ENCODE results near the gene HCK.
A peak's percentile ranks its signal among the peaks of the same experiment; 100 is the strongest.

HCK gene

DNA sequence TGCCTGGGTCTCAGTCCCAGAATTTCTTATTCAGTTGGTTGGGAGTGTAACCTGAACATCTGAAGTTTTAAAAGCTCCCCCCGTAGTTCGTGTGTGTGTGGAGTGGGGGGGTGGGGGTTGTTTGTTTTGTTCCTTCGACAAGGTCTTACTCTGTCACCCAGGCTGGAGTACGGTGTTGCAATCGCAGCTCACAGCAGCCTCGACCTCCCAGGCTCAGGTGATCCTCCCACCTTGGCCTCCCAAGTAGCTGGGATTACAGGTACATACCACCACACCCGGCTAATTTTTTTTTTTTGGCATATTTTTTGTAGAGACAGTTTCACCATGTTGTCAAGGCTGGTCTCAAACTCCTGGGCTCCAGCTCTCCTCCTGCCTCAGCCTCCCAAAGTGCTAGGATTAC is 38.7 kb upstream of the HCK start:
- 80 to 92% methylated on average over 1 to 2 of the region's 7 CpGs for WGBS, 2 experiments (ENCODE audit: insufficient coverage in 2 of 2)

GRCh38 chr20:32017711-32018251 is 34.3 kb upstream of the HCK start:
- Histone ChIP-seq H3K27ac (ENCODE audit: low read depth, low read length, severe bottlenecking) (no peak overlapping the region), H3K4me1 (ENCODE audit: control insufficient read depth, insufficient read depth, low read length, poor library complexity, severe bottlenecking) (no peaks in the 10 kb centered on the region), H3K4me3 (ENCODE audit: extremely low read depth, insufficient read depth, low read length, poor library complexity, severe bottlenecking) (no peak overlapping the region), H3K9me3 (ENCODE audit: control insufficient read depth, low read length) (no peaks in the 10 kb centered on the region), H3K36me3 (ENCODE audit: control insufficient read depth, insufficient read depth, low read length) (no peaks in the 10 kb centered on the region)
- 2 to 6% methylated on average over 9 to 13 of the region's 35 CpGs for WGBS, 2 experiments (ENCODE audit: insufficient coverage in 2 of 2)

More for the DNA sequence above, 38.7 kb upstream of the HCK start:
- Histone ChIP-seq H3K36me3 (ENCODE audit: control insufficient read depth, insufficient read depth, low read length) (no peaks in the 10 kb centered on the region), H3K4me3 (ENCODE audit: extremely low read depth, insufficient read depth, low read length, poor library complexity, severe bottlenecking) (no peak overlapping the region), H3K9me3 (ENCODE audit: control insufficient read depth, low read length) (no peaks in the 10 kb centered on the region), H3K4me1 (ENCODE audit: control insufficient read depth, insufficient read depth, low read length, poor library complexity, severe bottlenecking) (peaks cover 2% of the 10 kb centered on the region), H3K27ac (ENCODE audit: low read depth, low read length, severe bottlenecking) (no peak overlapping the region)

DNA sequence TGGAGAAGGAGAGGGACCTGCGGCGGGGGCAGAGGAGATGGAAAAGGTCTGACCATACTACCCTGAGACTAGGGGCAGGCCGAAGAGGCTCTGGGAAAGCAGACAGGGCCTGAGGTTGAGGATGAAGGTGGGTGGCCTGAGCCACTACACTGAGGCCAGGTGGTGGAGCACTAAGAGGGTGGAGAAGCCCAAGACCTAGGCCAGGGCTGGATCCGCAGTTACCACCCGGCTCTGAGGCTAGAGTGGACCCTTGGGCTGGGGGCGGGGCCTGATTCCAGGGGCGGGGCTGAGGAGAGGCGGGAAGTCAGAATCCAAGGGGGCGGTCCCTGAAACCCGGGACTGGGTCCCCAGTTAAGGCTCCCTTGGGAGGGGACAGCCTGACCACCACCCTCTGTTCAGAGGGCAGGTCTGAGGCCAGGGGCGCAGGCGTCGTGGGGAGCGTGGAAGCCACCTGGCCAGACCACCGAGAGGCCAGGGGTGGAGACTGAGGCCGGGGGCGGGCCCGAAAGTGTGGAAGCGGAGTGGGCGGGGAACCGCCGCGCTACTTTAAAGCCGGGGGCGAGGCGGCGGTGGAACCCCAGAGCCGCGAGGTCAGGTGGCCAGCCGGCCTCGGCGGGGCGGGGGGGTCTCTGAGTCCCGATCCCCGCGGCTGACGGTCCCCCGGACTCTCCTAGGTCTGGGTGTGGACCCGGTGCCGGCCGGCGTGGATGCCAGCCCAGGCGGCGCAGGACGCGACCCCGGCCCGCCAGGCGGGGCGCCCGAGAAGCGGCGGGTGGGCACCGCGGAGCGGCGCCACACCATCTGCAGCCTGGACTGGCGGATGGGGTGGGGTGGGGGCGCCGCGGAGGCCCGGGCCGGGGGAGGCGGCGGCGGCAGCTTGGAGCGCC is 33.5 kb upstream of the HCK start:
- Histone ChIP-seq H3K9me3 (ENCODE audit: control insufficient read depth, low read length) (no peaks in the 10 kb centered on the region), H3K4me3 (ENCODE audit: extremely low read depth, insufficient read depth, low read length, poor library complexity, severe bottlenecking) (peak overlapping the region; percentile 53), H3K4me1 (ENCODE audit: control insufficient read depth, insufficient read depth, low read length, poor library complexity, severe bottlenecking) (no peaks in the 10 kb centered on the region), H3K36me3 (ENCODE audit: control insufficient read depth, insufficient read depth, low read length) (no peaks in the 10 kb centered on the region), H3K27ac (ENCODE audit: low read depth, low read length, severe bottlenecking) (no peak overlapping the region)
- WGBS, 2 experiments (ENCODE audit: insufficient coverage in 2 of 2) = 1 to 2% methylated on average over 36 to 37 of the region's 67 CpGs

GRCh38 chr20:32019156-32019510 is 32.9 kb upstream of the HCK start:
- no peaks in the 10 kb centered on the region for H3K4me1 ChIP-seq (ENCODE audit: control insufficient read depth, insufficient read depth, low read length, poor library complexity, severe bottlenecking)
- no peaks in the 10 kb centered on the region for H3K9me3 ChIP-seq (ENCODE audit: control insufficient read depth, low read length)
- WGBS, 2 experiments (ENCODE audit: insufficient coverage in 2 of 2) = 0% methylated on average over 11 to 18 of the region's 42 CpGs
- no peak overlapping the region for H3K27ac ChIP-seq (ENCODE audit: low read depth, low read length, severe bottlenecking)
- H3K36me3 ChIP-seq (ENCODE audit: control insufficient read depth, insufficient read depth, low read length) = no peaks in the 10 kb centered on the region
- peak overlapping the region; percentile 27 for H3K4me3 ChIP-seq (ENCODE audit: extremely low read depth, insufficient read depth, low read length, poor library complexity, severe bottlenecking)

- Histone ChIP-seq H3K9me3 (ENCODE audit: control insufficient read depth, low read length) (no peaks in the 10 kb centered on the region), H3K4me3 (ENCODE audit: extremely low read depth, insufficient read depth, low read length, poor library complexity, severe bottlenecking) (peak overlapping the region; percentile 27), H3K27ac (ENCODE audit: low read depth, low read length, severe bottlenecking) (no peak overlapping the region), H3K36me3 (ENCODE audit: control insufficient read depth, insufficient read depth, low read length) (no peaks in the 10 kb centered on the region), H3K4me1 (ENCODE audit: control insufficient read depth, insufficient read depth, low read length, poor library complexity, severe bottlenecking) (no peaks in the 10 kb centered on the region)
- WGBS, 2 experiments (ENCODE audit: insufficient coverage in 2 of 2) = 64 to 71% methylated on average over 10 to 11 of the region's 11 CpGs
Measured at GRCh38 chr20:32019563-32020463, 32.2 kb upstream of the HCK start.

DNA sequence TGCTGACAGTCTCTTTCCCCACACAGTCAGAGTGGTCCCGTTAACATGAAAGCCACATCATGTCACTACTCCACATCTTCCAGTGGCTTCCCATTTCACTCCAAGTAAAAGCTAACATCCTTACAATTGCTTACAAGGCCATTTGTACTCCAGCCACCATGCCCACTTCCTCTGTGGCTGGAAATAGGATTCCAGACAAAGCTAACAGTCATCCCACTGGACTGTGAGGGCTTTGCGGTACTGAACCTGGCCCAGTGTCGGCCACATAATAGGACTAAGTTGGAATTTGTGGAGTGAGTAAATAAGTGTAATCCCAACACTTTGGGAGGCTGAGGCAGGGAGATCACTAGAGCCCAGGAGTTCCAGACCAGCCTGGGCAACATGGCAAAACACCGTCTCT is 31.0 kb upstream of the HCK start:
- H3K27ac ChIP-seq (ENCODE audit: low read depth, low read length, severe bottlenecking) = no peak overlapping the region
- no peaks in the 10 kb centered on the region for H3K9me3 ChIP-seq (ENCODE audit: control insufficient read depth, low read length)
- H3K36me3 ChIP-seq (ENCODE audit: control insufficient read depth, insufficient read depth, low read length) = no peaks in the 10 kb centered on the region
- no peak overlapping the region for H3K4me3 ChIP-seq (ENCODE audit: extremely low read depth, insufficient read depth, low read length, poor library complexity, severe bottlenecking)
- WGBS, 2 experiments (ENCODE audit: insufficient coverage in 2 of 2) = 93% methylated on average over 3 to 4 of the region's 4 CpGs
- no peaks in the 10 kb centered on the region for H3K4me1 ChIP-seq (ENCODE audit: control insufficient read depth, insufficient read depth, low read length, poor library complexity, severe bottlenecking)

GRCh38 chr20:32024683-32025295 is 27.3 kb upstream of the HCK start:
- 90 to 91% methylated on average over 2 to 3 of the region's 6 CpGs for WGBS, 2 experiments (ENCODE audit: insufficient coverage in 2 of 2)
- Histone ChIP-seq H3K36me3 (ENCODE audit: control insufficient read depth, insufficient read depth, low read length) (no peaks in the 10 kb centered on the region), H3K27ac (ENCODE audit: low read depth, low read length, severe bottlenecking) (no peak overlapping the region), H3K9me3 (ENCODE audit: control insufficient read depth, low read length) (no peaks in the 10 kb centered on the region), H3K4me1 (ENCODE audit: control insufficient read depth, insufficient read depth, low read length, poor library complexity, severe bottlenecking) (no peaks in the 10 kb centered on the region), H3K4me3 (ENCODE audit: extremely low read depth, insufficient read depth, low read length, poor library complexity, severe bottlenecking) (no peak overlapping the region)

DNA sequence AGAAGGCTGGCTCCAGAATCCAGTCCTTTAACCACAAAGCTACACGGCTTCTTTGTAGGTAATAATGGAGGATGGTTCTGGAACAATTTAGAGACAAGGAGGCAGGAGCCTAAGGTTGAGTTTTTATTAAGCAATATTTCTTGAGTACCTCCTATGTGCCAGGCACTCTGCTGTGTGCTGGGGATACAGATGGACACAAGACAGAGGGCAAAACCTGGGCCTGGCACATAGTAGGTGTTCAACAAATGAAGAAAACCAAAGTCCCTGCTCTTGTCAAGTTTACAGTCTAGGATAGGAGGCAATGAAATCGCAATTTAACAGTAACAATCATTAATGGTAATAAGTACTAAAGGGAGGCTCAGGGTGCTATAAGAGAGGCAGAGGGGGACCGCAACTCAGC is 24.4 kb upstream of the HCK start:
- H3K27ac ChIP-seq (ENCODE audit: low read depth, low read length, severe bottlenecking) = no peak overlapping the region
- no peaks in the 10 kb centered on the region for H3K36me3 ChIP-seq (ENCODE audit: control insufficient read depth, insufficient read depth, low read length)
- H3K9me3 ChIP-seq (ENCODE audit: control insufficient read depth, low read length) = no peaks in the 10 kb centered on the region
- H3K4me3 ChIP-seq (ENCODE audit: extremely low read depth, insufficient read depth, low read length, poor library complexity, severe bottlenecking) = no peak overlapping the region
- 100% methylated on average over 2 of the region's 3 CpGs for WGBS, 2 experiments (ENCODE audit: insufficient coverage in 2 of 2)
- H3K4me1 ChIP-seq (ENCODE audit: control insufficient read depth, insufficient read depth, low read length, poor library complexity, severe bottlenecking) = no peaks in the 10 kb centered on the region

- H3K36me3 ChIP-seq (ENCODE audit: control insufficient read depth, insufficient read depth, low read length) = no peaks in the 10 kb centered on the region
- no peaks in the 10 kb centered on the region for H3K4me1 ChIP-seq (ENCODE audit: control insufficient read depth, insufficient read depth, low read length, poor library complexity, severe bottlenecking)
- WGBS, 2 experiments (ENCODE audit: insufficient coverage in 2 of 2) = 45 to 50% methylated on average over 11 to 12 of the region's 12 CpGs
- no peak overlapping the region for H3K4me3 ChIP-seq (ENCODE audit: extremely low read depth, insufficient read depth, low read length, poor library complexity, severe bottlenecking)
- no peak overlapping the region for H3K27ac ChIP-seq (ENCODE audit: low read depth, low read length, severe bottlenecking)
- H3K9me3 ChIP-seq (ENCODE audit: control insufficient read depth, low read length) = no peaks in the 10 kb centered on the region
Measured at GRCh38 chr20:32028647-32029372, 23.2 kb upstream of the HCK start.

DNA sequence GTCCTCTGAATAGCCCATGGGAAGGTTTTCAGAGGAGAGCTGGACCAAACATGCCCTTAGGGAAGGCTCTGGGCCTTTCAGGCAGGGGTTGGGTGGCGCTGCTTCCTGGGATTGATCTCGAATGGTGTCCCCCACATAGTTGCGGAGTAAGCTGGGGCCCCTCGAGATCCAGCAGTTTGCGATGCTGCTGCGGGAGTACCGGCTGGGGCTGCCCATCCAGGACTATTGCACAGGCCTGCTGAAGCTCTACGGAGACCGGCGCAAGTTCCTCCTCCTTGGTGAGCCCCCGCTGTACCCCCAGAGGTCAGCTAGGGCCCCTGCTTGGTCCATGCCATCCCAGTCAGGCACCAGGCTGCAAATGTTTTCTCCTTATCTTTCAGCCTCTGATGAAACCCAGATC is 22.5 kb upstream of the HCK start:
- 90 to 92% methylated on average over 10 to 11 of the region's 11 CpGs for WGBS, 2 experiments (ENCODE audit: insufficient coverage in 2 of 2)
- H3K27ac ChIP-seq (ENCODE audit: low read depth, low read length, severe bottlenecking) = no peak overlapping the region
- no peaks in the 10 kb centered on the region for H3K9me3 ChIP-seq (ENCODE audit: control insufficient read depth, low read length)
- no peaks in the 10 kb centered on the region for H3K36me3 ChIP-seq (ENCODE audit: control insufficient read depth, insufficient read depth, low read length)
- H3K4me3 ChIP-seq (ENCODE audit: extremely low read depth, insufficient read depth, low read length, poor library complexity, severe bottlenecking) = no peak overlapping the region
- H3K4me1 ChIP-seq (ENCODE audit: control insufficient read depth, insufficient read depth, low read length, poor library complexity, severe bottlenecking) = no peaks in the 10 kb centered on the region
